Measurements from ENCODE around the gene MB21D2.

The MB21D2 gene

GRCh38 chr3:192880313-192880712 is 37.3 kb downstream of the MB21D2 start:
- Histone ChIP-seq H3K79me2 (ENCODE audit: insufficient read depth, low read length) (no peaks in the 10 kb centered on the region), H3K4me3 (ENCODE audit: low read length, poor library complexity, severe bottlenecking) (no peak overlapping the region), H2AFZ (ENCODE audit: low read length) (no peak overlapping the region), H3K9me3 (ENCODE audit: insufficient read depth, low read depth, low read length) (no peaks in the 10 kb centered on the region), H3F3A (ENCODE audit: low read depth) (no peaks in the 10 kb centered on the region), H4K20me1 (ENCODE audit: insufficient read depth, low read length, poor library complexity, severe bottlenecking) (no peaks in the 10 kb centered on the region), H3K36me3 (ENCODE audit: insufficient read depth, low read length) (no peaks in the 10 kb centered on the region), H3K9ac (ENCODE audit: low read depth, low read length, poor library complexity, severe bottlenecking) (no peak overlapping the region), H3K27me3 (ENCODE audit: insufficient read depth, low read length, poor library complexity, severe bottlenecking) (no peaks in the 10 kb centered on the region), H3K4me1 (ENCODE audit: insufficient read depth, low read length, poor library complexity, severe bottlenecking) (no peaks in the 10 kb centered on the region), H3K9me2 (replicated peaks; ENCODE audit: low read depth, low read length) (no peaks in the 10 kb centered on the region), H3K4me2 (ENCODE audit: low read depth, low read length, poor library complexity, severe bottlenecking) (no peak overlapping the region)
- TF ChIP-seq CTCF (conservative IDR thresholded peaks at IDR 0.05; ENCODE audit: low read length) = no peak
- no peak for TF ChIP-seq EZH2phosphoT487 (IDR thresholded peaks at IDR 0.05; ENCODE audit: borderline replicate concordance)

- H3K79me2 ChIP-seq (ENCODE audit: insufficient read depth, low read length) = no peaks in the 10 kb centered on the region
- no peak for TF ChIP-seq EZH2phosphoT487 (IDR thresholded peaks at IDR 0.05; ENCODE audit: borderline replicate concordance)
- no peak for TF ChIP-seq CTCF (conservative IDR thresholded peaks at IDR 0.05; ENCODE audit: low read length)
These were observed 38.2 kb downstream of the MB21D2 start for GRCh38 chr3:192879346-192880031.

GRCh38 chr3:192875971-192876565 is 41.6 kb downstream of the MB21D2 start:
- no peaks in the 10 kb centered on the region for H3K79me2 ChIP-seq (ENCODE audit: insufficient read depth, low read length)
- no peak overlapping the region for H3K9ac ChIP-seq (ENCODE audit: low read depth, low read length, poor library complexity, severe bottlenecking)
- TF ChIP-seq EZH2phosphoT487 (IDR thresholded peaks at IDR 0.05; ENCODE audit: borderline replicate concordance) (no peak), CTCF (conservative IDR thresholded peaks at IDR 0.05; ENCODE audit: low read length) (no peak)

More at GRCh38 chr3:192879346-192880031, 38.2 kb downstream of the MB21D2 start:
- no peaks in the 10 kb centered on the region for H3K9me3 ChIP-seq (ENCODE audit: insufficient read depth, low read depth, low read length)
- H3K9ac ChIP-seq (ENCODE audit: low read depth, low read length, poor library complexity, severe bottlenecking) = no peak overlapping the region
- no peaks in the 10 kb centered on the region for H3K36me3 ChIP-seq (ENCODE audit: insufficient read depth, low read length)
- H4K20me1 ChIP-seq (ENCODE audit: insufficient read depth, low read length, poor library complexity, severe bottlenecking) = no peaks in the 10 kb centered on the region
- H3K27me3 ChIP-seq (ENCODE audit: insufficient read depth, low read length, poor library complexity, severe bottlenecking) = no peaks in the 10 kb centered on the region
- H3K4me2 ChIP-seq (ENCODE audit: low read depth, low read length, poor library complexity, severe bottlenecking) = no peak overlapping the region
- H3F3A ChIP-seq (ENCODE audit: low read depth) = no peaks in the 10 kb centered on the region
- no peak overlapping the region for H3K4me3 ChIP-seq (ENCODE audit: low read length, poor library complexity, severe bottlenecking)
- H3K9me2 ChIP-seq (replicated peaks; ENCODE audit: low read depth, low read length) = no peaks in the 10 kb centered on the region
- no peaks in the 10 kb centered on the region for H3K4me1 ChIP-seq (ENCODE audit: insufficient read depth, low read length, poor library complexity, severe bottlenecking)
- H2AFZ ChIP-seq (ENCODE audit: low read length) = no peak overlapping the region

More at GRCh38 chr3:192875971-192876565, 41.6 kb downstream of the MB21D2 start:
- no peak overlapping the region for H2AFZ ChIP-seq (ENCODE audit: low read length)
- H3K4me3 ChIP-seq (ENCODE audit: low read length, poor library complexity, severe bottlenecking) = no peak overlapping the region
- H3F3A ChIP-seq (ENCODE audit: low read depth) = no peaks in the 10 kb centered on the region
- no peaks in the 10 kb centered on the region for H3K27me3 ChIP-seq (ENCODE audit: insufficient read depth, low read length, poor library complexity, severe bottlenecking)
- H4K20me1 ChIP-seq (ENCODE audit: insufficient read depth, low read length, poor library complexity, severe bottlenecking) = no peaks in the 10 kb centered on the region
- no peaks in the 10 kb centered on the region for H3K4me1 ChIP-seq (ENCODE audit: insufficient read depth, low read length, poor library complexity, severe bottlenecking)
- H3K4me2 ChIP-seq (ENCODE audit: low read depth, low read length, poor library complexity, severe bottlenecking) = no peak overlapping the region
- H3K36me3 ChIP-seq (ENCODE audit: insufficient read depth, low read length) = no peaks in the 10 kb centered on the region
- no peaks in the 10 kb centered on the region for H3K9me2 ChIP-seq (replicated peaks; ENCODE audit: low read depth, low read length)
- H3K9me3 ChIP-seq (ENCODE audit: insufficient read depth, low read depth, low read length) = no peaks in the 10 kb centered on the region

Data from Loucy (cell line).